ENCODE data around the gene ARPC5L. TPM values are rescaled to one million over a fixed set of nuclear protein-coding genes. Genes with fewer than 3 reads are reported as not detected.
A peak's percentile ranks its signal among the peaks of the same experiment; 100 is the strongest.

ARPC5L gene
- total and polyA plus RNA-seq, 2 experiments from 2014 or later = 24.3 to 88.8 TPM

DNA sequence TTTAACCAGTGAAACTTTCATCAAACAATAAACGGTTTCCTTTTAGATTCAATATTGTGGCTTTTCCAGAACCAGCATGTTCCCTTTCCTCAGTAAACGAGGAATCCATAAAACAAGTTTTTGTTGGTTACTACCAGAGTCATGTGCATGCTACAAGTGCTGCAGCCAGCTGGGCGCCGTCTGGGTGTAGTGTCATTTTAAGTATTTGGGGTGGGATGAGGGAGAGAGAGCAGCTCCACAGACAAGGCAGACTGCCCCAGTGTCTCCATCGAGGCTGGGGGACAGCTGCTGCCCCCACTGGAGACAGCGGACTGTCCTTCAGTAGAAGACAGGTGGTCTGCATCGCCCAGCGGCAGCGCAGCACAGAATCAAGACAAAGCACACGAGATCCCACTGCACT, 17.3 kb downstream of the ARPC5L start:
- no peak for DNase-seq (ENCODE audit: low read depth in 1 of 2, low spot score in 1 of 2)
- H3K9me3 ChIP-seq (ENCODE audit: low read depth) = no peaks in the 10 kb centered on the region
- H3K4me3 ChIP-seq = no peak overlapping the region
- H3K27me3 ChIP-seq = no peaks in the 10 kb centered on the region
- no peaks in the 10 kb centered on the region for H3K4me1 ChIP-seq (ENCODE audit: low read depth)
- H3K36me3 ChIP-seq = peaks cover 45% of the 10 kb centered on the region
- TF ChIP-seq, protein P1, sequence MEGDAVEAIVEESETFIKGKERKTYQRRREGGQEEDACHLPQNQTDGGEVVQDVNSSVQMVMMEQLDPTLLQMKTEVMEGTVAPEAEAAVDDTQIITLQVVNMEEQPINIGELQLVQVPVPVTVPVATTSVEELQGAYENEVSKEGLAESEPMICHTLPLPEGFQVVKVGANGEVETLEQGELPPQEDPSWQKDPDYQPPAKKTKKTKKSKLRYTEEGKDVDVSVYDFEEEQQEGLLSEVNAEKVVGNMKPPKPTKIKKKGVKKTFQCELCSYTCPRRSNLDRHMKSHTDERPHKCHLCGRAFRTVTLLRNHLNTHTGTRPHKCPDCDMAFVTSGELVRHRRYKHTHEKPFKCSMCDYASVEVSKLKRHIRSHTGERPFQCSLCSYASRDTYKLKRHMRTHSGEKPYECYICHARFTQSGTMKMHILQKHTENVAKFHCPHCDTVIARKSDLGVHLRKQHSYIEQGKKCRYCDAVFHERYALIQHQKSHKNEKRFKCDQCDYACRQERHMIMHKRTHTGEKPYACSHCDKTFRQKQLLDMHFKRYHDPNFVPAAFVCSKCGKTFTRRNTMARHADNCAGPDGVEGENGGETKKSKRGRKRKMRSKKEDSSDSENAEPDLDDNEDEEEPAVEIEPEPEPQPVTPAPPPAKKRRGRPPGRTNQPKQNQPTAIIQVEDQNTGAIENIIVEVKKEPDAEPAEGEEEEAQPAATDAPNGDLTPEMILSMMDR (IDR thresholded peaks at IDR 0.05; ENCODE audit: low read depth, low read length) = no peak
- peak overlapping the region; percentile 15 for H3K27ac ChIP-seq

DNA sequence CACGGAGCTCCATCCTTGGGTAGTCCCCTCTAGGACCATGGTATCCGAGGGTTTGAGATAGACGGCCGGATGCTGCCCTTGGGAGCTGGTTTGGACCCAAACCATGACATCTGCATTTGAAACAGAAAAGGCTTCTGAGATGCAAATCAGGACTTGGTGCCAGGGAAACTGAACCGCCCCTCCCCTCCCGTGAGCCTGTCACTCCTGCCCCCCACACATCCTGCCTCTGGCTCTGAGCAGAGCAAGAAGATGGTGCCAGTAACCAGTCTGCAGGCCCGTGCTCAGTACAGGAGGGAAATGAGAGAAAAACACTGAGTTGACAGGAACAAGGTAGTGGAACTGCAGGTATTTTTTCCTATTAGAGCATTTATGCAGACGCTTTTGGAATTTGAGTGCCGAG, 18.6 kb downstream of the ARPC5L start:
- Histone ChIP-seq H3K9me3 (ENCODE audit: low read depth) (no peaks in the 10 kb centered on the region), H3K4me1 (ENCODE audit: low read depth) (no peaks in the 10 kb centered on the region), H3K27me3 (no peaks in the 10 kb centered on the region), H3K27ac (no peak overlapping the region), H3K36me3 (peaks cover 40% of the 10 kb centered on the region), H3K4me3 (no peak overlapping the region)
- DNase-seq (ENCODE audit: low read depth in 1 of 2, low spot score in 1 of 2) = no peak
- TF ChIP-seq, protein P1 (IDR thresholded peaks at IDR 0.05; ENCODE audit: low read depth, low read length) = no peak

DNA sequence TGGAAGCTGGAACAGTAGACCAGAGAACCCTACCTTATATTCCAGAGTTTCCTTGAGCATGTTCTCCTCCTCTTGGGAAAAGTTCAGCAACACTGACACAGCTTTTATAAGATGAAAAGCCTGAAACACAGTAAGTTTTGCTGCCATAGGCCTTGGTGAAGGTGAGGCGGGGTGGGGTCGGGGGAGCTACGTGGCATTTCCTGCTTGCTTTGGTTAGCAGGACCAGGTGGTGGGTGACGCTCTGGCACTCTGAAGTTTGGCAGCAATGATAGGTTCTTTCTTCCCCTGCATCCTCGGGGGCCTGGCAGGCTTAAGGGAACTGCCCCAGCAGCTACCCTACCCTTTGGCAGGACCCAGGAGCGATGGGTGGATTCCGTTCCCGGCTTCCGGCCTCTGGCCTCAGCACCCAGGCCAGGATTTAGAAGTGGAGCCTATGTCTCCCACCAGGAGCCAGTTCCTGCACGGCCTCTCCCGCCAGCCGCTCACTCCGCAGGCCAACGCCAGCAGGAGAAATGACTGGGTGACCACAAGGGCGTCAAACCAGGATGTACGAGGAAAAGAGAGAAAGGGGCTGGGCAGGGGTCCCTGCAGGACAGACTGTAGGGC, 19.3 kb downstream of the ARPC5L start:
- Histone ChIP-seq H3K27ac (no peak overlapping the region), H3K27me3 (no peaks in the 10 kb centered on the region), H3K36me3 (peaks cover 36% of the 10 kb centered on the region), H3K4me1 (ENCODE audit: low read depth) (no peaks in the 10 kb centered on the region), H3K4me3 (no peak overlapping the region), H3K9me3 (ENCODE audit: low read depth) (no peaks in the 10 kb centered on the region)
- DNase-seq (ENCODE audit: low read depth in 1 of 2, low spot score in 1 of 2) = no peak
- TF ChIP-seq, protein P1 (IDR thresholded peaks at IDR 0.05; ENCODE audit: low read depth, low read length) = no peak

DNA sequence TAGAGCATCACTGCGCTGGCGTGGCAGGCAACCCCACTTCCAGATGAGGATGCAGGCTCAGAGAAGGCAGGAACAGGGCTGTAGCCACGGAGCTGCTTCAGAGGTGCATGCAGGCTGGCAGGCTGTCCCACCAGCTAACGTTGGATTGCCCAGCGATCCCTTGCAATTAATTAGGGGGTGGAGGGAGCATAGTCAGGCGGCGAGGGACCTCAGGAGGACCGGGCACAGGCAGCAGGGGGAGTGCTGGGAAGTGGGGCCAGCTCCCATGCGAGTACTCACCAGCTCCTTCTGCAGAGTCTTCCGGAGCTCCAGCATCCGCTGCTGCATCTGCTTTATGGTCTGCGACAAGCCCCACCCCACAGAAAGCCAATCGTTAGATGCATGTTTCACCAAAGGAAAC, 20.3 kb downstream of the ARPC5L start:
- TF ChIP-seq, protein P1 (IDR thresholded peaks at IDR 0.05; ENCODE audit: low read depth, low read length) = no peak
- peaks cover 26% of the 10 kb centered on the region for H3K36me3 ChIP-seq
- H3K4me1 ChIP-seq (ENCODE audit: low read depth) = no peaks in the 10 kb centered on the region
- no peak for DNase-seq (ENCODE audit: low read depth in 1 of 2, low spot score in 1 of 2)
- H3K27ac ChIP-seq = no peak overlapping the region
- H3K27me3 ChIP-seq = no peaks in the 10 kb centered on the region
- H3K4me3 ChIP-seq = no peak overlapping the region
- H3K9me3 ChIP-seq (ENCODE audit: low read depth) = no peaks in the 10 kb centered on the region

DNA sequence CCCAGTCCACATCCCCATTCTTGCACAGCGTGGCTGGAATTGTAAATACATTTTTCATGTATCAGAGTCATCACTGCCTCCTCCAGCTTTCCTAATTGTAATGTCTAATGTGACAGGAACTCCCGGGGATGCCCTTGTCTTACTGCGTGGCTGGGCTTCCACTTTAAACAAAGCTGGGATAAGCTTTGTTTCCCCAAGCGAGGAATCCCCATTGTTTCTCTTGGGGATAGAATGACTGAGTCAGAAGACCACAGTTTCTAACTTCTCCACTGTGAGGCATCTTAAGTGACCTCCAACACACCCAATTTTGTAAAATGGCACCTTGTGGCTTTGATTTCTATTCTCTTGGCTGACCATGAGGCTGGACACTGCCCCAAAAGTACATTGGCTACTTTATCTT, 22.4 kb downstream of the ARPC5L start:
- Histone ChIP-seq H3K4me1 (ENCODE audit: low read depth) (no peaks in the 10 kb centered on the region), H3K4me3 (no peak overlapping the region), H3K9me3 (ENCODE audit: low read depth) (no peaks in the 10 kb centered on the region), H3K27ac (no peak overlapping the region), H3K36me3 (peaks cover 21% of the 10 kb centered on the region), H3K27me3 (no peaks in the 10 kb centered on the region)
- TF ChIP-seq, protein P1 (IDR thresholded peaks at IDR 0.05; ENCODE audit: low read depth, low read length) = no peak
- DNase-seq (ENCODE audit: low read depth in 1 of 2, low spot score in 1 of 2) = no peak

Measured in cardiac muscle cell (in vitro differentiated cells and primary cell).